ENCODE results near the gene KASH5.
A peak's percentile ranks its signal among the peaks of the same experiment; 100 is the strongest.
"Not testable (repeated sequence)": the region's sequence is repeated elsewhere in the genome, so short reads cannot be mapped to it uniquely, and the experiment has no call there.

The KASH5 gene

GRCh38 chr19:49439836-49440235, 51.8 kb downstream of the KASH5 start:
- DNase-seq: no peak

- no peak for DNase-seq
Observed at GRCh38 chr19:49440439-49441209, 52.6 kb downstream of the KASH5 start.

- DNase-seq: peak; percentile 80
Observed at GRCh38 chr19:49441210-49441959, 53.3 kb downstream of the KASH5 start, which contains the start of gene SLC17A7. SLC17A7 (minus strand) TSS chr19:49441527; CDS start chr19:49441379, 148 bp downstream.

GRCh38 chr19:49441960-49442350, 53.9 kb downstream of the KASH5 start:
- DNase-seq: no peak

- no peak for DNase-seq
Observed at GRCh38 chr19:49442354-49442753, 54.3 kb downstream of the KASH5 start.

GRCh38 chr19:49442771-49443365, 54.8 kb downstream of the KASH5 start:
- DNase-seq: peak; percentile 87

- DNase-seq: peak; percentile 97
Observed at GRCh38 chr19:49443366-49444099, 55.5 kb downstream of the KASH5 start.

- not testable (repeated sequence) for DNase-seq
Observed at GRCh38 chr19:49444100-49444700, 56.2 kb downstream of the KASH5 start.

GRCh38 chr19:49445997-49446396, 57.9 kb downstream of the KASH5 start:
- no peak for DNase-seq

- DNase-seq: no peak
Observed at GRCh38 chr19:49447485-49448431, 59.7 kb downstream of the KASH5 start.

GRCh38 chr19:49448432-49448786, 60.4 kb downstream of the KASH5 start:
- DNase-seq: no peak

- DNase-seq: no peak
Observed at GRCh38 chr19:49450405-49450804, 62.4 kb downstream of the KASH5 start.

GRCh38 chr19:49451430-49452181, 63.6 kb downstream of the KASH5 start, which contains the start of gene PIH1D1:
PIH1D1 (minus strand) TSS chr19:49451814; CDS start chr19:49451574, 240 bp downstream.
- peak; percentile 97 for DNase-seq

- peak; percentile 99 for DNase-seq
Observed at GRCh38 chr19:49453013-49453756, 65.1 kb downstream of the KASH5 start, which contains the start of gene ALDH16A1. ALDH16A1 (plus strand) TSS chr19:49453225; CDS start chr19:49453332, 107 bp downstream.

- no peak for DNase-seq
Observed at GRCh38 chr19:49453757-49454240, 65.8 kb downstream of the KASH5 start.

- no peak for DNase-seq
Observed at GRCh38 chr19:49455773-49456172, 67.7 kb downstream of the KASH5 start.

- DNase-seq: no peak
Observed at GRCh38 chr19:49456326-49456725, 68.3 kb downstream of the KASH5 start.

- DNase-seq: no peak
Observed at GRCh38 chr19:49458567-49458903, 70.5 kb downstream of the KASH5 start.

- no peak for DNase-seq
Observed at GRCh38 chr19:49459388-49459787, 71.3 kb downstream of the KASH5 start.

- DNase-seq: not testable (repeated sequence)
Observed at GRCh38 chr19:49461130-49461529, 73.1 kb downstream of the KASH5 start.
